T-helper 9 cell (primary cell): ENCODE data around the gene PRKCA.
"Not testable (repeated sequence)": the region's sequence is repeated elsewhere in the genome, so short reads cannot be mapped to it uniquely, and the experiment has no call there.

Experiments
- DNase-seq: peaks from one replicate; pipeline ENCODE4 v3.0.0-alpha.2; 2020

The PRKCA gene

GRCh38 chr17:66447159-66447558 lies 144.7 kb downstream of the PRKCA start:
- DNase-seq: no peak

GRCh38 chr17:66448026-66448639 lies 145.7 kb downstream of the PRKCA start:
- DNase-seq: no peak

- DNase-seq: no peak
Measured at GRCh38 chr17:66449418-66449977, 147.1 kb downstream of the PRKCA start.

GRCh38 chr17:66450008-66450851 lies 147.8 kb downstream of the PRKCA start:
- DNase-seq: no peak

GRCh38 chr17:66450852-66451158 lies 148.4 kb downstream of the PRKCA start:
- DNase-seq: no peak

- no peak for DNase-seq
Measured at GRCh38 chr17:66451188-66452149, 149.1 kb downstream of the PRKCA start.

- DNase-seq: no peak
Measured at GRCh38 chr17:66455060-66455459, 152.6 kb downstream of the PRKCA start.

GRCh38 chr17:66457499-66457898 lies 155.1 kb downstream of the PRKCA start:
- DNase-seq: not testable (repeated sequence)

GRCh38 chr17:66458782-66459181 lies 156.4 kb downstream of the PRKCA start:
- DNase-seq: no peak

GRCh38 chr17:66459811-66460270 lies 157.4 kb downstream of the PRKCA start:
- no peak for DNase-seq

GRCh38 chr17:66460558-66460957 lies 158.1 kb downstream of the PRKCA start:
- no peak for DNase-seq

GRCh38 chr17:66461343-66461995 lies 159.1 kb downstream of the PRKCA start:
- DNase-seq: no peak

- DNase-seq: no peak
Measured at GRCh38 chr17:66462010-66462409, 159.6 kb downstream of the PRKCA start.

GRCh38 chr17:66464921-66465320 lies 162.5 kb downstream of the PRKCA start:
- DNase-seq: no peak

- no peak for DNase-seq
Measured at GRCh38 chr17:66465701-66466100, 163.3 kb downstream of the PRKCA start.

- DNase-seq: no peak
Measured at GRCh38 chr17:66466106-66466820, 163.8 kb downstream of the PRKCA start.

GRCh38 chr17:66466840-66467367 lies 164.5 kb downstream of the PRKCA start:
- DNase-seq: no peak

- no peak for DNase-seq
Measured at GRCh38 chr17:66467766-66468165, 165.4 kb downstream of the PRKCA start.

- DNase-seq: no peak
Measured at GRCh38 chr17:66468241-66469087, 166.1 kb downstream of the PRKCA start.

GRCh38 chr17:66469088-66469442 lies 166.7 kb downstream of the PRKCA start:
- DNase-seq: no peak

GRCh38 chr17:66469461-66469860 lies 167.0 kb downstream of the PRKCA start:
- DNase-seq: no peak
